Stomach (tissue), 9 donors: ENCODE results near the gene RNF115. TPM values are rescaled to one million over a fixed set of nuclear protein-coding genes. Genes with fewer than 3 reads are reported as not detected.
A peak's percentile ranks its signal among the peaks of the same experiment; 100 is the strongest.
"Not testable (repeated sequence)": the region's sequence is repeated elsewhere in the genome, so short reads cannot be mapped to it uniquely, and the experiment has no call there.

ENCODE experiments used
- DNase-seq, 2 donors: peaks; one replicate each; pipeline versions ENCODE4 v3.0.0 to v3.0.0-alpha.2; 2013 to 2019
- H3K27ac ChIP-seq, 5 donors: fragments of 200-600 bp in 4 of 5; sonication (generic) in 4 of 5; one replicate each; pipeline ENCODE4 v1.5.1; 2013 to 2019; ENCODE audit warnings: mild to moderate bottlenecking in 1 of 5, moderate library complexity in 1 of 5
- H3K27me3 ChIP-seq, 3 donors: fragments of 200-600 bp; sonication (generic); one replicate each; pipeline ENCODE4 v1.5.1; 2017 to 2019; ENCODE audit warnings: mixed run types in 1 of 3
- H3K36me3 ChIP-seq, 4 donors: fragments of 200-600 bp; sonication (generic); 1 replicate in 3 of 4; 2 replicates in 1 of 4; pipeline ENCODE4 v1.5.1; 2016 to 2019
- H3K4me1 ChIP-seq, 4 donors: fragments of 200-600 bp; sonication (generic); one replicate each; pipeline ENCODE4 v1.5.1; 2016 to 2019
- H3K4me3 ChIP-seq, 4 donors: fragments of 200-600 bp; sonication (generic) in 3 of 4; one replicate each; pipeline ENCODE4 v1.5.1; 2016 to 2019; ENCODE audit warnings: mild to moderate bottlenecking in 1 of 4
- H3K9me3 ChIP-seq, 4 donors: fragments of 200-600 bp; sonication (generic); one replicate each; pipeline ENCODE4 v1.5.1; 2016 to 2019
- EP300 ChIP-seq: sonication (generic); formaldehyde crosslinking; IDR thresholded peaks from one replicate; pipeline ENCODE4 v1.6.1; 2017; ENCODE audit warnings: antibody characterized with exemption
- POLR2A ChIP-seq, 4 donors: fragments of 450-650 bp; IDR thresholded peaks; one replicate each; pipeline ENCODE4 v1.6.1; 2016; ENCODE audit warnings: antibody characterized with exemption in 4 of 4, control low read depth in 2 of 4, mild to moderate bottlenecking in 1 of 4, moderate library complexity in 1 of 4
- POLR2AphosphoS5 ChIP-seq, 3 donors: sonication (generic); formaldehyde crosslinking; IDR thresholded peaks; one replicate each; pipeline ENCODE4 v1.6.1; 2016; ENCODE audit warnings: antibody characterized with exemption in 3 of 3
- WGBS, 5 donors: extraction: QIAGEN DNeasy Blood & Tissue Kit in 3 of 5; methylation state at CpG; one replicate each; pipeline versions ENCODE4 v1.1.5 to v1.1.7; 2013 to 2018; 5-methylcytosine and 5-hydroxymethylcytosine counted together
- intact Hi-C: fragments of 100-400 bp; cut with DNase I; formaldehyde crosslinking; loops from one replicate; pipeline ENCODE4 v1.15.1; 2023; ENCODE audit warnings: low total_unique reads
- polyA plus RNA-seq, 3 donors: library from polyadenylated mRNA; stranded (reverse); fragments of 200-250 nt; gene quantifications; one replicate each; pipeline ENCODE4 v1.2.3, GENCODE V29; 2013
- total RNA-seq, 5 donors: library from RNA; depleted of rRNA; stranded (reverse); fragments of >200 nt; gene quantifications; one replicate each; pipeline versions ENCODE4 v1.1.0 to v1.2.3, GENCODE V29; 2014 to 2016
- TF ChIP-seq, protein P1 (sequence below), 7 experiments: fragments of 450-650 bp in 4 of 7; fragments of 200-600 bp in 3 of 7; sonication (generic) in 3 of 7; IDR thresholded peaks; one replicate each; pipeline ENCODE4 v1.5.1; 2016 to 2019; ENCODE audit warnings: antibody characterized with exemption in 7 of 7, control low read depth in 2 of 7, mild to moderate bottlenecking in 1 of 7
- donor health status: healthy with polysubstance abuse.
- donor health status: Bipolar disorder and iron deficiency.
- donor health status: healthy.

The RNF115 gene
- total and polyA plus RNA-seq, 8 donors: 4.8 to 44.1 (median 12.6) TPM

DNA sequence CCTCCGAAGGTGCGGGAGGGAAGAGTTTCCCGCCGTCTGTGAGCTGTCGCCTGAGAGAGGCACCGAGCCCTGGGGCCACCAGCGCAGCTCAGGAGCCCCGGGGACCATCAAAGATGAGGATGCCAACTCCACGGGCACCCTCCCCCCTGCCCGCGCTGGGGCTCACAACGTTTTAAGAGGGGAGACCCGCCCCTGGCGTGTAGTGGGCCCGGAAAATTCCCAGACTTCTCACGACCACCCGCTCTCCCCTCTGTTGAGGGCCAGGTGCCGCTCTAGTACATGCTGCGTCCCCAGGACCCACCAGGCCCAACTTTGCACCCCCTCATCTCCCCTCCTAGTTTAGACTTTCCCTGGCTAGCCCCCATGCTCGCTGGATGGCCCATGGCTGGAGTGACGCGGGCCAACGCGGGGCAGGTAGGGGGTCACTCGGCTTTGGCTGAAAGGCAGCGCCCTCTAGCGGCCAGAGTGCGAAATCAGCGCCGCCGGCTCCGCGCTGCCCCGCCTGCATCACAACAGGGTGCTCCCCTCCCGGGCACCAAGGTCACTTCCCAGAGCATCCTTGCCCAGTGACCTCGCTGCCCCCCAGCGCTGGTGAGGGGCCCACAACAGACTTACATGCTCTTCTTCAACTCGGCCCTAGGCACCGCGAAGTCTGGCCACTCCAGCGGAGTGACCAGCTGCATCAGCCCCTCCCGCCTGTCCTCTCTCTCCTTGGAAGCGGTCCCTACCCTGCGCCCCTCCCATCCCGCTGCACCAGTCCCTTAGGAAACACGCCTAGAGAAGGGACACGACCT, 102.8 kb downstream of the RNF115 start:
- Histone ChIP-seq H3K27me3 (peaks cover 0 to 10% (median 0%) of the 10 kb centered on the region in 3 donors), H3K36me3 (no peaks in the 10 kb centered on the region), H3K4me1 (peaks cover 10 to 20% (median 14%) of the 10 kb centered on the region in 4 donors), H3K27ac (no peak overlapping the region), H3K9me3 (no peaks in the 10 kb centered on the region), H3K4me3 (peak overlapping the region; percentile 28 to 39 (median 32))
- peak; percentile 77 to 86 for DNase-seq
- 6 to 14% (median 8%) methylated on average over 14 to 47 of the region's 47 CpGs for WGBS, 5 donors
- intact Hi-C loops: no loop called here
- TF ChIP-seq EP300 (no peak), POLR2AphosphoS5 (IDR thresholded peaks at IDR 0.05) (peak in 1 of 3 donors; percentile 29), POLR2A (IDR thresholded peaks at IDR 0.05) (no peak)
- TF ChIP-seq, protein P1, sequence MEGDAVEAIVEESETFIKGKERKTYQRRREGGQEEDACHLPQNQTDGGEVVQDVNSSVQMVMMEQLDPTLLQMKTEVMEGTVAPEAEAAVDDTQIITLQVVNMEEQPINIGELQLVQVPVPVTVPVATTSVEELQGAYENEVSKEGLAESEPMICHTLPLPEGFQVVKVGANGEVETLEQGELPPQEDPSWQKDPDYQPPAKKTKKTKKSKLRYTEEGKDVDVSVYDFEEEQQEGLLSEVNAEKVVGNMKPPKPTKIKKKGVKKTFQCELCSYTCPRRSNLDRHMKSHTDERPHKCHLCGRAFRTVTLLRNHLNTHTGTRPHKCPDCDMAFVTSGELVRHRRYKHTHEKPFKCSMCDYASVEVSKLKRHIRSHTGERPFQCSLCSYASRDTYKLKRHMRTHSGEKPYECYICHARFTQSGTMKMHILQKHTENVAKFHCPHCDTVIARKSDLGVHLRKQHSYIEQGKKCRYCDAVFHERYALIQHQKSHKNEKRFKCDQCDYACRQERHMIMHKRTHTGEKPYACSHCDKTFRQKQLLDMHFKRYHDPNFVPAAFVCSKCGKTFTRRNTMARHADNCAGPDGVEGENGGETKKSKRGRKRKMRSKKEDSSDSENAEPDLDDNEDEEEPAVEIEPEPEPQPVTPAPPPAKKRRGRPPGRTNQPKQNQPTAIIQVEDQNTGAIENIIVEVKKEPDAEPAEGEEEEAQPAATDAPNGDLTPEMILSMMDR (IDR thresholded peaks at IDR 0.05): peak in 5 of 7 experiments; percentile 55 to 94 (median 89)

- Histone ChIP-seq H3K4me1 (peaks cover 10 to 20% (median 14%) of the 10 kb centered on the region in 4 donors), H3K27me3 (peaks cover 0 to 10% (median 0%) of the 10 kb centered on the region in 3 donors), H3K27ac (no peak overlapping the region), H3K9me3 (no peaks in the 10 kb centered on the region), H3K4me3 (peak overlapping the region; percentile 28 to 39 (median 32)), H3K36me3 (no peaks in the 10 kb centered on the region)
- 42 to 63% (median 57%) methylated on average over 4 to 5 of the region's 5 CpGs for WGBS, 5 donors
- intact Hi-C loops: no loop called here
- TF ChIP-seq, protein P1 (IDR thresholded peaks at IDR 0.05): no peak
- no peak for DNase-seq
These were observed 103.4 kb downstream of the RNF115 start for GRCh38 chr1:145720556-145720877.

- Histone ChIP-seq H3K4me1 (peaks cover 10 to 22% (median 14%) of the 10 kb centered on the region in 4 donors), H3K9me3 (no peaks in the 10 kb centered on the region), H3K27ac (no peak within 1 kb of the TSS), H3K4me3 (no peak within 1 kb of the TSS), H3K36me3 (no peaks in the 10 kb centered on the region), H3K27me3 (peaks cover 0 to 10% (median 0%) of the 10 kb centered on the region in 3 donors)
- 83 to 90% (median 89%) methylated on average over 12 of the region's 12 CpGs for WGBS, 5 donors
- intact Hi-C loops: no loop called here
- DNase-seq: no peak
- TF ChIP-seq EP300 (no peak), POLR2AphosphoS5 (IDR thresholded peaks at IDR 0.05) (no peak), POLR2A (IDR thresholded peaks at IDR 0.05) (no peak)
- TF ChIP-seq, protein P1 (IDR thresholded peaks at IDR 0.05): no peak
These were observed 104.4 kb downstream of the RNF115 start, which contains the start of gene CD160 for GRCh38 chr1:145719230-145720079. TSS of gene CD160 (plus strand) at chr1:145719499. CDS start at chr1:145728328, 8,829 bp downstream.

GRCh38 chr1:145718465-145718864, 105.4 kb downstream of the RNF115 start:
- DNase-seq, H3K27ac ChIP-seq, H3K36me3 ChIP-seq, intact Hi-C loops, H3K4me3 ChIP-seq, H3K9me3 ChIP-seq: not testable (repeated sequence)
- 93 to 98% (median 95%) methylated on average over 5 of the region's 5 CpGs for WGBS, 5 donors
- Histone ChIP-seq H3K4me1 (peaks cover 10 to 23% (median 14%) of the 10 kb centered on the region in 4 donors), H3K27me3 (peaks cover 0 to 10% (median 0%) of the 10 kb centered on the region in 3 donors)
